GM11168 (cell line): Measurements from ENCODE around the gene PDE10A.

Experiments
- in situ Hi-C: fragments of 300-500 bp; cut with MboI; formaldehyde crosslinking; loops from one replicate; pipeline ENCODE4 v1.12.0; 2022; ENCODE audit warnings: low sequenced_read_pairs; ENCODE audit not compliant: unreplicated experiment

Gene PDE10A

GRCh38 chr6:165679326-165679725, 16.3 kb upstream of the PDE10A start:
- in situ Hi-C loops, result no loop called here

- in situ Hi-C loops, result no loop called here
Observed at GRCh38 chr6:165678904-165679303, 15.9 kb upstream of the PDE10A start.

- in situ Hi-C loops, result no loop called here
Observed at GRCh38 chr6:165678429-165678828, 15.4 kb upstream of the PDE10A start.

GRCh38 chr6:165677091-165677490, 14.1 kb upstream of the PDE10A start:
- in situ Hi-C loops, result no loop called here

GRCh38 chr6:165676435-165677068, 13.5 kb upstream of the PDE10A start:
- in situ Hi-C loops, result no loop called here

GRCh38 chr6:165675120-165675519, 12.1 kb upstream of the PDE10A start:
- in situ Hi-C loops, result no loop called here

- in situ Hi-C loops, result no loop called here
Observed at GRCh38 chr6:165674155-165675029, 11.4 kb upstream of the PDE10A start.

- in situ Hi-C loops, result no loop called here
Observed at GRCh38 chr6:165671222-165671768, 8.3 kb upstream of the PDE10A start.

- in situ Hi-C loops, result no loop called here
Observed at GRCh38 chr6:165668951-165669350, 5.9 kb upstream of the PDE10A start.

- in situ Hi-C loops, result no loop called here
Observed at GRCh38 chr6:165665384-165665672, 2.3 kb upstream of the PDE10A start.

- in situ Hi-C loops, result no loop called here
Observed at GRCh38 chr6:165664559-165665383, 1.7 kb upstream of the PDE10A start.

- in situ Hi-C loops, result no loop called here
Observed at GRCh38 chr6:165663736-165664558, 906 bp upstream of the PDE10A start.

GRCh38 chr6:165663377-165663735, 315 bp upstream of the PDE10A start:
- in situ Hi-C loops, result no loop called here

- in situ Hi-C loops, result no loop called here
Observed at GRCh38 chr6:165662041-165662748, 846 bp downstream of the PDE10A start.

- in situ Hi-C loops, result no loop called here
Observed at GRCh38 chr6:165661664-165662025, 1.4 kb downstream of the PDE10A start.

GRCh38 chr6:165660857-165661663, 2.0 kb downstream of the PDE10A start:
- in situ Hi-C loops, result no loop called here

- in situ Hi-C loops, result no loop called here
Observed at GRCh38 chr6:165659945-165660856, 2.8 kb downstream of the PDE10A start.
